GM12878 (cell line): ENCODE measurements around the gene ABHD1. TPM values are rescaled to one million over a fixed set of nuclear protein-coding genes. Genes with fewer than 3 reads are reported as not detected.

Experiments used
- ATAC-seq: fragments of 200-7000 bp; cut with Tn5 transposase; 3 replicates; pipeline ENCODE4 v1.9.1; 2020; ENCODE audit warnings: mild to moderate bottlenecking, moderate library complexity
- BruUV-seq: library from RNA; stranded (reverse); fragments of 400-500 nt; replicated peaks from 2 replicates; lab custom pipeline; 2021; lab: Mats Ljungman, UMichigan
- CTCF ChIA-PET: fragments of 300-600 bp; sonication (Branson Sonifier 250); formaldehyde crosslinking; extraction: SDS; loops from one replicate; lab custom pipeline; 2021; ENCODE audit warnings: inconsistent platforms; lab: Yijun Ruan, JAX
- POLR2A ChIA-PET: fragments of 350-600 bp; formaldehyde crosslinking; extraction: SDS; loops from one replicate; lab custom pipeline; 2021; ENCODE audit warnings: inconsistent platforms; lab: Charles Lee
- RAD21 ChIA-PET: fragments of 300-600 bp; sonication (Branson Sonifier 250); formaldehyde crosslinking; loops from one replicate; lab custom pipeline; 2023; ENCODE audit warnings: antibody characterized with exemption; ENCODE audit not compliant: unreplicated experiment; lab: Charles Lee
- SMC1A ChIA-PET: fragments of 300-600 bp; sonication (Branson Sonifier 250); formaldehyde crosslinking; loops from one replicate; lab custom pipeline; 2023; ENCODE audit not compliant: unreplicated experiment, uncharacterized antibody; lab: Charles Lee
- DNase-seq: peaks from one replicate; pipeline ENCODE4 v3.0.0-alpha.2; 2011; ENCODE audit warnings: low read depth, low spot score
- FAIRE-seq: peaks from 3 replicates; lab custom pipeline; 2011; peaks lifted over from hg19 to GRCh38; lab: Jason Lieb, UNC
- H2AFZ ChIP-seq: 2 replicates; pipeline ENCODE4 v1.6.0; 2011; ENCODE audit warnings: low read depth, low read length, control low read depth; ENCODE audit not compliant: control insufficient read depth
- H3K27ac ChIP-seq: 2 replicates; pipeline ENCODE4 v1.5.1; 2011; ENCODE audit warnings: control low read depth; ENCODE audit not compliant: control insufficient read depth, insufficient read depth
- H3K27me3 ChIP-seq, 2 experiments: replicated peaks in 1 of 2; 2 replicates each; pipeline versions ENCODE4 v1.6.0 to v1.6.1; 2011; ENCODE audit warnings: low read length in 1 of 2; ENCODE audit not compliant: control insufficient read depth in 2 of 2, insufficient read depth in 2 of 2
- H3K36me3 ChIP-seq, 2 experiments: 2 replicates each; pipeline ENCODE4 v1.5.1; 2011; ENCODE audit warnings: low read length in 1 of 2; ENCODE audit not compliant: control insufficient read depth in 2 of 2, insufficient read depth in 2 of 2
- H3K4me1 ChIP-seq: 2 replicates; pipeline ENCODE4 v1.6.1; 2011; ENCODE audit warnings: mild to moderate bottlenecking, low read length, moderate library complexity, mixed read lengths; ENCODE audit not compliant: control insufficient read depth, insufficient read depth
- H3K4me2 ChIP-seq: 2 replicates; pipeline ENCODE4 v1.6.0; 2011; ENCODE audit warnings: control low read depth; ENCODE audit not compliant: control insufficient read depth, insufficient read depth
- H3K4me3 ChIP-seq: fragments of 200-600 bp; sonication (generic); 2 replicates; pipeline ENCODE4 v1.5.1; 2016
- H3K79me2 ChIP-seq: 2 replicates; pipeline ENCODE4 v1.6.0; 2011; ENCODE audit warnings: low read length; ENCODE audit not compliant: control insufficient read depth, insufficient read depth
- H3K9ac ChIP-seq: 2 replicates; pipeline ENCODE4 v1.8.0; 2011; ENCODE audit warnings: low read length, control low read depth, mixed read lengths; ENCODE audit not compliant: control insufficient read depth, insufficient read depth
- H3K9me3 ChIP-seq: replicated peaks from 3 replicates; pipeline ENCODE4 v1.5.1; 2011; ENCODE audit warnings: mild to moderate bottlenecking, low read length; ENCODE audit not compliant: control insufficient read depth, insufficient read depth
- H4K20me1 ChIP-seq: 2 replicates; pipeline ENCODE4 v1.6.0; 2011; ENCODE audit not compliant: control insufficient read depth, insufficient read depth
- BACH1 ChIP-seq: fragments of 450-650 bp; IDR thresholded peaks from 2 replicates; pipeline ENCODE4 v1.6.1; 2017; ENCODE audit warnings: mild to moderate bottlenecking, borderline replicate concordance
- CBFB ChIP-seq: IDR thresholded peaks from 2 replicates; pipeline ENCODE4 v1.6.1; 2016; ENCODE audit warnings: antibody characterized with exemption, low read depth
- CUX1 ChIP-seq: IDR thresholded peaks from 2 replicates; pipeline ENCODE4 v1.6.1; 2012; ENCODE audit warnings: improper control_type of control experiment, low read depth, low read length; ENCODE audit not compliant: insufficient replicate concordance
- MEF2A ChIP-seq: IDR thresholded peaks from 2 replicates; pipeline ENCODE4 v1.6.1; 2011; ENCODE audit warnings: low read depth, mild to moderate bottlenecking, low read length, moderate library complexity; ENCODE audit not compliant: insufficient read depth
- PBX3 ChIP-seq: IDR thresholded peaks from 2 replicates; pipeline ENCODE4 v1.6.1; 2011; ENCODE audit warnings: mild to moderate bottlenecking, low read depth, low read length, moderate library complexity; ENCODE audit not compliant: insufficient replicate concordance
- SMC3 ChIP-seq: IDR thresholded peaks from 2 replicates; pipeline ENCODE4 v1.6.1; 2011; ENCODE audit warnings: low read length, improper control_type of control experiment, borderline replicate concordance
- SREBF2 ChIP-seq: IDR thresholded peaks from 2 replicates; pipeline ENCODE4 v1.6.1; 2012; ENCODE audit warnings: mild to moderate bottlenecking, low read length
- WGBS: methylation state at CpG from one replicate; pipeline ENCODE4 v1.1.6; 2016; ENCODE audit warnings: low lambda C conversion rate; ENCODE audit not compliant: insufficient replicate concordance, insufficient coverage; ENCODE audit errors: missing lambda C conversion rate; 5-methylcytosine and 5-hydroxymethylcytosine counted together
- in situ Hi-C: fragments of 300-500 bp; cut with MboI; formaldehyde crosslinking; loops from 9 replicates; pipeline ENCODE4 v1.14.3; 2018; ENCODE audit warnings: mixed read lengths
- intact Hi-C: fragments of 100-400 bp; cut with micrococcal nuclease; formaldehyde crosslinking; loops from one replicate; pipeline ENCODE4 v1.14.2; 2022; ENCODE audit not compliant: unreplicated experiment
- polyA plus RNA-seq, 11 experiments: library from polyadenylated mRNA; depleted of rRNA in 4 of 11; unstranded in 6 of 11; stranded (reverse) in 5 of 11; fragments of >200 nt; fragmentation: Nextera tagmentation in 4 of 11; fragmentation: Illumina TruSeq in 1 of 11; extraction: Ambion mirVana in 4 of 11; extraction: Trizol in 1 of 11; gene quantifications; 1 replicate in 1 of 11; 2 replicates in 10 of 11; pipeline versions ENCODE4 v1.2.1 to v1.2.3, GENCODE V29; 2011 to 2016; ENCODE audit warnings: inconsistent platforms in 2 of 11, missing spikeins in 2 of 11, low read depth in 1 of 11
- total RNA-seq, 4 experiments: library from RNA; depleted of rRNA in 3 of 4; stranded (reverse); fragments of >200 nt in 3 of 4; fragmentation: Illumina TruSeq in 1 of 4; extraction: Trizol in 1 of 4; gene quantifications; 2 replicates each; pipeline versions ENCODE4 v1.2.1 to v1.2.3, GENCODE V29; 2013 to 2021

ABHD1 gene
- total and polyA plus RNA-seq, 10 of the 15 experiments (the other 5 are each of a cell fraction or from before 2014, with no cell fraction given): 0.04 to 0.35 (median 0.17) TPM; not detected in 2

- TF ChIP-seq CUX1: no peak
- TF ChIP-seq CBFB: no peak
- no peak for TF ChIP-seq SMC3
Measured at GRCh38 chr2:27148801-27149439, 25.3 kb downstream of the ABHD1 start, which contains the start of gene TCF23 (continued).

GRCh38 chr2:27149570-27150405, 26.2 kb downstream of the ABHD1 start:
- H3K9me3 ChIP-seq: no peaks in the 10 kb centered on the region
- BruUV-seq: no TSS peak
- ChIA-PET RAD21 (interaction anchor here (0.8 kb wide), 1 partner anchor 130 kb away, joined by 3 read pairs; no protein-coding TSS in a partner anchor), CTCF (interaction anchor here (1.5 kb wide), 1 partner anchor 18 kb away, joined by 4 read pairs; no protein-coding TSS in a partner anchor), SMC1A (no interaction called here), POLR2A (interaction anchor here (0.6 kb wide), 1 partner anchor 34 kb away, joined by 3 read pairs; no protein-coding TSS in a partner anchor)
- H3K36me3 ChIP-seq: no peaks in the 10 kb centered on the region
- no peaks in the 10 kb centered on the region for H3K79me2 ChIP-seq
- H3K27ac ChIP-seq: no peak overlapping the region
- ATAC-seq (no peak), DNase-seq (no peak), FAIRE-seq (no peak)
- in situ Hi-C loops (no loop called here), intact Hi-C loops (no loop called here)
- H4K20me1 ChIP-seq: no peaks in the 10 kb centered on the region
- no peak overlapping the region for H2AFZ ChIP-seq
- H3K4me1 ChIP-seq: no peaks in the 10 kb centered on the region
- no peak overlapping the region for H3K4me2 ChIP-seq
- no peaks in the 10 kb centered on the region; a peak in 1 of 4 replicates for H3K27me3 ChIP-seq
- TF ChIP-seq BACH1: no peak
- no peak for TF ChIP-seq MEF2A
- no peak for TF ChIP-seq PBX3
- TF ChIP-seq SREBF2: no peak
- 47% methylated on average over 27 of the region's 29 CpGs for WGBS
- H3K4me3 ChIP-seq: no peak overlapping the region
- no peak overlapping the region for H3K9ac ChIP-seq
